HL-60 (cell line): ENCODE data around the gene DLL3.
A peak's percentile ranks its signal among the peaks of the same experiment; 100 is the strongest.

ENCODE experiments used
- DNase-seq, 2 experiments: peaks; one replicate each; pipeline ENCODE4 v3.0.0-alpha.2; 2010 to 2020; ENCODE audit warnings: low read depth in 1 of 2, low spot score in 1 of 2
- H3K27ac ChIP-seq: fragments of 250-450 bp; sonication (Bioruptor Pico); replicated peaks from 2 replicates; pipeline ENCODE4 v1.5.1; 2020; ENCODE audit warnings: mild to moderate bottlenecking, moderate library complexity
- H3K27me3 ChIP-seq: fragments of 250-450 bp; sonication (Bioruptor Pico); 2 replicates; pipeline ENCODE4 v1.5.1; 2021; ENCODE audit warnings: mild to moderate bottlenecking, moderate library complexity; ENCODE audit not compliant: insufficient read depth, poor library complexity, severe bottlenecking
- H3K4me3 ChIP-seq: replicated peaks from 2 replicates; pipeline ENCODE4 v1.5.1; 2011; ENCODE audit warnings: mild to moderate bottlenecking, control low read depth, low read length; ENCODE audit not compliant: insufficient read depth
- CTCF ChIP-seq: IDR thresholded peaks from one replicate; pipeline ENCODE4 v1.5.1; 2011; ENCODE audit warnings: low read length, control low read depth, inconsistent platforms; ENCODE audit not compliant: insufficient read depth
- GABPA ChIP-seq: IDR thresholded peaks from 2 replicates; pipeline ENCODE4 v1.6.1; 2012; ENCODE audit warnings: low read depth
- POLR2AphosphoS5 ChIP-seq: IDR thresholded peaks from 2 replicates; pipeline ENCODE4 v1.6.1; 2012; ENCODE audit warnings: low read depth
- REST ChIP-seq: IDR thresholded peaks from 2 replicates; pipeline ENCODE4 v1.6.1; 2012; ENCODE audit warnings: low read depth; ENCODE audit not compliant: insufficient replicate concordance
- SPI1 ChIP-seq: IDR thresholded peaks from 2 replicates; pipeline ENCODE4 v1.6.1; 2012; ENCODE audit warnings: low read depth, mild to moderate bottlenecking, borderline replicate concordance

Gene DLL3

GRCh38 chr19:39532233-39533002, 33.7 kb downstream of the DLL3 start, which contains the start of gene EID2B:
EID2B (minus strand) TSS chr19:39532852; CDS start chr19:39532802, 50 bp downstream.
- TF ChIP-seq POLR2AphosphoS5 (no peak; the same call in 1 of the 2 replicates), CTCF (peak; percentile 99)
- no peaks in the 10 kb centered on the region for H3K27me3 ChIP-seq
- H3K27ac ChIP-seq: peak within 1 kb of the TSS; percentile 68

GRCh38 chr19:39533003-39533512, 34.3 kb downstream of the DLL3 start:
- Histone ChIP-seq H3K27me3 (no peaks in the 10 kb centered on the region), H3K4me3 (no peak overlapping the region), H3K27ac (no peak overlapping the region)
- no peak for TF ChIP-seq GABPA
- no peak for TF ChIP-seq REST
- TF ChIP-seq POLR2AphosphoS5: no peak
- no peak for TF ChIP-seq CTCF
- no peak for TF ChIP-seq SPI1
- no peak for DNase-seq

More at GRCh38 chr19:39532233-39533002, 33.7 kb downstream of the DLL3 start, which contains the start of gene EID2B:
- peak within 1 kb of the TSS; percentile 88 for H3K4me3 ChIP-seq
- DNase-seq: peak; percentile 90 to 94

GRCh38 chr19:39533791-39534190, 35.0 kb downstream of the DLL3 start:
- no peak for TF ChIP-seq GABPA
- no peak for TF ChIP-seq REST
- no peak for TF ChIP-seq SPI1
- TF ChIP-seq POLR2AphosphoS5: no peak
- TF ChIP-seq CTCF: no peak

GRCh38 chr19:39539165-39539517, 40.4 kb downstream of the DLL3 start:
- Histone ChIP-seq H3K27me3 (no peaks in the 10 kb centered on the region), H3K27ac (peak overlapping the region; percentile 49), H3K4me3 (peak overlapping the region; percentile 89)
- TF ChIP-seq REST: no peak
- no peak for TF ChIP-seq POLR2AphosphoS5
- no peak for TF ChIP-seq GABPA
- no peak for TF ChIP-seq CTCF
- TF ChIP-seq SPI1: no peak
- DNase-seq: no peak

More at GRCh38 chr19:39533791-39534190, 35.0 kb downstream of the DLL3 start:
- no peaks in the 10 kb centered on the region for H3K27me3 ChIP-seq
- no peak overlapping the region for H3K27ac ChIP-seq
- DNase-seq: no peak
- no peak overlapping the region for H3K4me3 ChIP-seq
